HL-60 (cell line): ENCODE measurements around the gene CLEC2D.

Experiments
- POLR2AphosphoS5 ChIP-seq: IDR thresholded peaks from 2 replicates; pipeline ENCODE4 v1.6.1; 2012; ENCODE audit warnings: low read depth
- SPI1 ChIP-seq: IDR thresholded peaks from 2 replicates; pipeline ENCODE4 v1.6.1; 2012; ENCODE audit warnings: low read depth, mild to moderate bottlenecking, borderline replicate concordance
- TF ChIP-seq, protein P1 (sequence below): IDR thresholded peaks from one replicate; pipeline ENCODE4 v1.5.1; 2011; ENCODE audit warnings: low read length, control low read depth, inconsistent platforms; ENCODE audit not compliant: insufficient read depth

DNA sequence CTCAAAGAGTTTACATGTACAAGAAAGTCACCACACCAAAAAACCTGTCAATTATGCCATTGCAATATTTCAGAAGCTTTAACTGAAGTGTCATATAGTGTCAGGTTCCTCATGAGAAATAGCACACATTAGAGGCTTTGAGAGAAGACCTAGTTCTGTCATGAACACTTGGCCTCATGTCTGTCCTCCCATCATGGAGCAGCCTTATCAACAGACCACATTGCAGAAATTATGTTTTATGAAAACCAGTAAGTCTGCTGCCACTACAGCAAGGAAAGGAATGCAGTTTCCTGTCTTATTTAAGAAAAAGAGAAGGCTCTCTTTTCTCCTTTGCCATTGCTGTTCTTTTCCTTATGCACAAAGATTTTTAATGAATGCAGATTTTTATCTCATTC, 26.2 kb upstream of the CLEC2D start:
- TF ChIP-seq, protein P1, sequence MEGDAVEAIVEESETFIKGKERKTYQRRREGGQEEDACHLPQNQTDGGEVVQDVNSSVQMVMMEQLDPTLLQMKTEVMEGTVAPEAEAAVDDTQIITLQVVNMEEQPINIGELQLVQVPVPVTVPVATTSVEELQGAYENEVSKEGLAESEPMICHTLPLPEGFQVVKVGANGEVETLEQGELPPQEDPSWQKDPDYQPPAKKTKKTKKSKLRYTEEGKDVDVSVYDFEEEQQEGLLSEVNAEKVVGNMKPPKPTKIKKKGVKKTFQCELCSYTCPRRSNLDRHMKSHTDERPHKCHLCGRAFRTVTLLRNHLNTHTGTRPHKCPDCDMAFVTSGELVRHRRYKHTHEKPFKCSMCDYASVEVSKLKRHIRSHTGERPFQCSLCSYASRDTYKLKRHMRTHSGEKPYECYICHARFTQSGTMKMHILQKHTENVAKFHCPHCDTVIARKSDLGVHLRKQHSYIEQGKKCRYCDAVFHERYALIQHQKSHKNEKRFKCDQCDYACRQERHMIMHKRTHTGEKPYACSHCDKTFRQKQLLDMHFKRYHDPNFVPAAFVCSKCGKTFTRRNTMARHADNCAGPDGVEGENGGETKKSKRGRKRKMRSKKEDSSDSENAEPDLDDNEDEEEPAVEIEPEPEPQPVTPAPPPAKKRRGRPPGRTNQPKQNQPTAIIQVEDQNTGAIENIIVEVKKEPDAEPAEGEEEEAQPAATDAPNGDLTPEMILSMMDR = no peak
- TF ChIP-seq POLR2AphosphoS5 = no peak
- no peak for TF ChIP-seq SPI1
